ENCODE data around the gene PEAK1. TPM values are rescaled to one million over a fixed set of nuclear protein-coding genes. Genes with fewer than 3 reads are reported as not detected.

The PEAK1 gene
- total RNA-seq, 1 experiment from 2014 or later: 13.8 TPM

- Histone ChIP-seq H3K9ac (ENCODE audit: low read length) (no peak overlapping the region), H3K27me3 (ENCODE audit: low read length) (no peaks in the 10 kb centered on the region), H3K4me1 (ENCODE audit: insufficient read depth, low read length) (peaks cover 10% of the 10 kb centered on the region), H2AFZ (ENCODE audit: low read length) (no peak overlapping the region), H3K9me3 (ENCODE audit: low read length) (no peaks in the 10 kb centered on the region), H3K9me2 (replicated peaks; ENCODE audit: low read length) (no peaks in the 10 kb centered on the region), H3K79me2 (ENCODE audit: low read length) (no peaks in the 10 kb centered on the region), H3K4me2 (ENCODE audit: low read length) (no peak overlapping the region), H4K20me1 (ENCODE audit: low read length) (no peaks in the 10 kb centered on the region), H3K4me3 (ENCODE audit: low read length) (no peak overlapping the region), H3K36me3 (ENCODE audit: low read depth, low read length) (no peaks in the 10 kb centered on the region), H3F3A (ENCODE audit: low read length, unreplicated experiment) (no peaks in the 10 kb centered on the region), H3K27ac (ENCODE audit: low read length) (no peak overlapping the region)
- no peak for TF ChIP-seq CTCF (conservative IDR thresholded peaks at IDR 0.05; ENCODE audit: low read depth, low read length)
- no peak for TF ChIP-seq EZH2phosphoT487 (IDR thresholded peaks at IDR 0.05; ENCODE audit: borderline replicate concordance, low read length)
- no peak for TF ChIP-seq EZH2 (IDR thresholded peaks at IDR 0.05; ENCODE audit: low read length, unreplicated experiment)
- intact Hi-C loops (cut with micrococcal nuclease): loop anchor here (10.0 kb wide), 1 partner anchor 104 kb away; no protein-coding TSS in a partner anchor
- ATAC-seq (no peak), DNase-seq (no peak)
- ChIA-PET POLR2A (ENCODE audit: unreplicated experiment) (no interaction called here), CTCF (no interaction called here)
- no TSS peak for BruUV-seq (replicated peaks)
Measured at GRCh38 chr15:77311020-77311419, 108.9 kb downstream of the PEAK1 start.

GRCh38 chr15:77309392-77309791, 110.5 kb downstream of the PEAK1 start:
- H3F3A ChIP-seq (ENCODE audit: low read length, unreplicated experiment): no peaks in the 10 kb centered on the region
- no TSS peak for BruUV-seq (replicated peaks)
- no peak overlapping the region for H2AFZ ChIP-seq (ENCODE audit: low read length)
- H3K4me2 ChIP-seq (ENCODE audit: low read length): no peak overlapping the region
- H3K36me3 ChIP-seq (ENCODE audit: low read depth, low read length): no peaks in the 10 kb centered on the region
- H3K4me3 ChIP-seq (ENCODE audit: low read length): no peak overlapping the region
- no peak overlapping the region for H3K27ac ChIP-seq (ENCODE audit: low read length)
- intact Hi-C loops (cut with micrococcal nuclease): no loop called here
- DNase-seq: no peak
- ChIA-PET CTCF (no interaction called here), POLR2A (ENCODE audit: unreplicated experiment) (no interaction called here)
- no peak overlapping the region for H3K9ac ChIP-seq (ENCODE audit: low read length)
- H3K9me2 ChIP-seq (replicated peaks; ENCODE audit: low read length): no peaks in the 10 kb centered on the region
- H3K27me3 ChIP-seq (ENCODE audit: low read length): no peaks in the 10 kb centered on the region
- H4K20me1 ChIP-seq (ENCODE audit: low read length): no peaks in the 10 kb centered on the region
- H3K79me2 ChIP-seq (ENCODE audit: low read length): no peaks in the 10 kb centered on the region
- H3K9me3 ChIP-seq (ENCODE audit: low read length): no peaks in the 10 kb centered on the region
- H3K4me1 ChIP-seq (ENCODE audit: insufficient read depth, low read length): peaks cover 10% of the 10 kb centered on the region
- no peak for TF ChIP-seq CTCF (conservative IDR thresholded peaks at IDR 0.05; ENCODE audit: low read depth, low read length)
- no peak; the same call in 1 of the 2 replicates for ATAC-seq

DNA sequence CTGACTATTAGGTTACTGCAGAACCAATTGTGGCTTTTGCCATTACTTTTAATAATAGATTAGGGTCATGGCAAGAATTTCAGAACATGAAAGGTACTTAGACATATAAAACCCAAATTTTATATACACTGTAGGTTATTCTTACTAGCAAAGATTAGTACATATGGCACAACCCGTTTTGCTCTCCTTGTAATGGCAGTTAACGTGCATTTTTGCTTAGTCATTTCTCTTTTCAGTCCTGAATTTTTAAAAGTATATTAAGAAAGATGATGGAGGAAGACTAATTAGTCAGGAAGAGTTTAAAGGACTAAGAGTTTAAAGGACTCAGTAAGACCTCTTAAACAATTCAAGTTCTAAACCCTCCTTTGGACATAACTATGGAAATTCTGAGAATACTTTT, 114.0 kb downstream of the PEAK1 start:
- Histone ChIP-seq H3F3A (ENCODE audit: low read length, unreplicated experiment) (no peaks in the 10 kb centered on the region), H4K20me1 (ENCODE audit: low read length) (no peaks in the 10 kb centered on the region), H3K4me3 (ENCODE audit: low read length) (no peak overlapping the region), H3K36me3 (ENCODE audit: low read depth, low read length) (no peaks in the 10 kb centered on the region), H3K27me3 (ENCODE audit: low read length) (no peaks in the 10 kb centered on the region), H2AFZ (ENCODE audit: low read length) (no peak overlapping the region), H3K27ac (ENCODE audit: low read length) (no peak overlapping the region), H3K4me2 (ENCODE audit: low read length) (no peak overlapping the region), H3K79me2 (ENCODE audit: low read length) (no peaks in the 10 kb centered on the region), H3K4me1 (ENCODE audit: insufficient read depth, low read length) (no peaks in the 10 kb centered on the region), H3K9ac (ENCODE audit: low read length) (no peak overlapping the region), H3K9me2 (replicated peaks; ENCODE audit: low read length) (no peaks in the 10 kb centered on the region), H3K9me3 (ENCODE audit: low read length) (no peaks in the 10 kb centered on the region)
- DNase-seq (no peak), ATAC-seq (no peak)
- intact Hi-C loops (cut with micrococcal nuclease): no loop called here
- ChIA-PET POLR2A (ENCODE audit: unreplicated experiment) (no interaction called here), CTCF (interaction anchor here (0.6 kb wide), 1 partner anchor 127 kb away, joined by 3 read pairs; no protein-coding TSS in a partner anchor)
- BruUV-seq (replicated peaks): no TSS peak
- TF ChIP-seq CTCF (conservative IDR thresholded peaks at IDR 0.05; ENCODE audit: low read depth, low read length) (no peak), EZH2phosphoT487 (IDR thresholded peaks at IDR 0.05; ENCODE audit: borderline replicate concordance, low read length) (no peak)

All from PC-3 (cell line).